Measurements from ENCODE around the gene KLHDC4. TPM values are rescaled to one million over a fixed set of nuclear protein-coding genes. Genes with fewer than 3 reads are reported as not detected.
"Not testable (repeated sequence)": the region's sequence is repeated elsewhere in the genome, so short reads cannot be mapped to it uniquely, and the experiment has no call there.

The KLHDC4 gene
- polyA plus RNA-seq (ENCODE audit: insufficient read length), result 26.5 TPM

DNA sequence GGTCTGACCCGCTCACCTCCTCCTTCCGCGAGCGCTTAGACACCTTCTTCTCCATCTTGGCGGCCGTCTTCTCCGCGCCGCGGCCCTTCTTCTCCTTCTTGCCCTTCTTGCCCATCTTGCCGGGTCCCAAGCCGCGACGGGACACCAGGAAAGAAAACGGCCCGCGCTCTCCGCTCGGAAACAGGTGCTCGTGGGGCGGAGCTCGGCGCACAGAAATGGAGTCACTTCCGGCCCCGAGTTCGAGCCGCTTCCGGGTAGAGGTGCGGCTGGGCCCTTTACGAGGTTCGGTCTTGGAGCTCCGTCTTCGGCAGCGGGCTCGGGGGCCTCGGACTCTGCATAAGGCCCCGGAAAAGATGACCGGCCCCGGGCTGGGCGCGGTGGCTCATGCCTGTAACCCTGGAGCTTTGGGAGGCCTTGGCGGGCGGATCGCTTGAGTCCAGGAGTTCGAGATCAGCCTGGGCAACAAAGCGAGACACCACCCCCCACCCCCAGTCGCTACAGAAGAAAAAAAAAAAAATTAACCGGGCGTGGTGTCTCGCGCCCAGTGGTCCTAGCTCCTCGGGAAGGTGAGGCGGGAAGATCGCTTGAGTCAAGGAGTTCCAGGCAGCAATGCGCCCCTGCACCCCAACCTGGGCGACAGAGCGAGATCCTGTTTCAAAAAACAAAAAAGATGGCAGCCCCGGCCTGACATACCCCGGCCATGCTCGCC is at the start of gene KLHDC4:
KLHDC4 (minus strand) TSS at position 211 of the 709 bp plus-strand sequence; CDS start at position 115, 96 bp downstream.
- peak; percentile 57 for DNase-seq (ENCODE audit: low read depth)

DNA sequence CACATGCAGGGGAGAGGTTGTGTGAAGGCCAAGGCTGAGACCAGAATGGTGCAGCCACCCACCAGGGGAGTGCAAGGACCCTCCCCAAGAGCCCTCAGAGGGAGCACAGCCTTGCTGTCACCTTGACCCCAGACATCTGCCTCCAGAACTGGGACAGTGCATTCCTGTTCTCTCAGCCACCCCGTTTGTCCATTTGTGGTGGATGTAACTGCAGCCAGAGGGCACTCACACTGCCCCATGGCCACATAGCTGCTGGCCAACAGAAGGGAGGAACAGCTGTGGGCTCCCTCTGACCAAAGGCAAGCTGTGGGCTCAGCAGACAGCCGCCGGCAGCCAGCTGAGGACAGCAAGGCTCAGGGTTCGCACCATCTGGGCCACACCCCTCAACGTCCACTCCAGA is 49.8 kb upstream of the KLHDC4 start:
- DNase-seq (ENCODE audit: low read depth), result no peak

DNA sequence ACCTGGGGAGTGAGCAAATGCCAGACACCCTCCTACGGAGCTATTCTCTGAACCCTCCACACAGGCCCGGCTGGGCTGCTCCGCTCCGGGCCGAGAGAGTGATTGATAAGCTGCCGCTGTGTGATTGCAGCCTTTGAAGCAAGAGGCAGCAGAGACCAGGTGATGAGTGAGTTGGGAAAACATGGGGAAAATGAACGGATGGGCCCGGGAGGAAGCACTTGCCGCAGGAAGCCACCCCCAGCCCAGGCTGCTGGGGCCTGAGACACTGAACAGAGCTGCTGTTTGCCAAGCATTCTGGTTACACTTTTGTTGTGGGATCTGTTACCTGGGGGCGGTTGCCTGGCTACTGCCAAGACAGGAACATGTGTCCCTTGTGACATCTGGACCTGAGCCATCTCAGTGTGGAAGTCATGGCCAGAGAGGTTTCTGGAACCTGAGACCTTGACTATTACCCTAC is 46.4 kb upstream of the KLHDC4 start:
- DNase-seq (ENCODE audit: low read depth), result no peak

DNA sequence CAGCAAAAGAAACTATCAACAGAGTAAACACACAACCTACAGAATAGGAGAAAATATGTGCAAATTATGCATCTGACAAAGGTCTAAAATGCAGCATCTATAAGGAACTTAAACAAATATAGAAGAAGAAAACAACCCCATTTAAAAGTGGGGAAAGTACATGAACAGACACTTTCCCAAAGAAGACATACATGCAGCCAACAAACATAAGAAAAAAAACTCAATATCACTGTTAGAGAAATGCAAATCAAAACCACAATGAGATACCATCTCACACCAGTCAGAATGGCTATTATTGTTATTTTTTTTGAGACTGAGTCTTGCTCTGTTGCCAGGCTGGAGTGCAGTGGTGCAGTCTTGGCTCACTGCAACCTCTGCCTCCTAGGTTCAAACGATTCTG is 45.7 kb upstream of the KLHDC4 start:
- not testable (repeated sequence) for DNase-seq (ENCODE audit: low read depth)

DNA sequence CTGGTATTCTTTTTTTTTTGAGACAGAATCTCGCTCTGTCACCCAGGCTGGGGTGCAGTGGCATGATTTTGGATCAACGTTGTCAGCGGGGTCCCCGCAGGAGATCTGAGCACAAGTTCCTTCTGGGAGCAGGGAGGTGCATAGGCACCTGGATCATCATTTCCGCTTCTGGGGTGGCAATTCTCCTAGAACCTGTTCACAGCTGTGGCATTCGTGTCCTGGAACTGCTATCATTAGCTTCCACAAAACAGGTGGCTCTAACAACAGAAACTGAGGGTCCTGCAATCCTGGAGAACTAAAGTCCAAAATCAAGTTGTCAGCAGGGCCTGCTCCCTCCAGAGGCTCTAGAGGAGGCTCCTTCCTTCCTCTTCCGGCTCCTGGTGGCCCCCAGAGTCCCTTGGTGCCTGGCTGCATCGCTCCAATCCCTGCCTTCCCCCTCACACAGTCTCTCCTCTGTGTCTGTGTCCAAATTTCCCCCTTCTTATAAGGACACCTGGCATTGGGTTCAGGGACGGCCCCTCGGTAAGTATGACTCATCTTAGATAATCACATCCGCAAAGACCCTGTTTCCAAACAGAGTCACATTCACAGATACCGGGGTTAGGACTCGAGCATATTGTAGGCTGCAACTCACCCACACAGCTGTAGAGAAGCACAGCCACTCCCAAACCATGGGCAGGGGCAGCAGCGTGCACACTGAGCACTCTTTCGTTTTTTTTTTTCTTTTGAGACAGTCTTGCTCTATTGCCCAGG is 43.5 kb upstream of the KLHDC4 start:
- DNase-seq (ENCODE audit: low read depth), result no peak

DNA sequence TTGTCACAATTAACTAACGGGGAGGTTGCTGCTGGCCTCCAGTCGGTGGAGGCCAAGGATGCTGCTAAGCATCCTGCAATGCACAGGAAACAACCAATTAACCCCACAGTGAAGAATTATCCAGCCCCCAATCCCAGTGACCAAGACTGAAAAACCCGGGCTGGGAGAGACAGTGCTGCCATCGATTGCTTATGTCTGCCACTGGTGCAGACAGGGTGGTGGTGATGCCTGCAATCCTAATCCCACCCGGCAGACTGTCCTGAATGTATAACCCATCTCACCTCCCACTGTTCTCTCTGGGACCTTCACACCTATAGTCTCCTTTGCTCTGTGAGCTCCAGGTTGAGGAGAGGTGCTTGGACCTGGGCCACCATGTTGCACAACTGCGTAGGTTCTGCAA is 42.3 kb upstream of the KLHDC4 start:
- no peak for DNase-seq (ENCODE audit: low read depth)

DNA sequence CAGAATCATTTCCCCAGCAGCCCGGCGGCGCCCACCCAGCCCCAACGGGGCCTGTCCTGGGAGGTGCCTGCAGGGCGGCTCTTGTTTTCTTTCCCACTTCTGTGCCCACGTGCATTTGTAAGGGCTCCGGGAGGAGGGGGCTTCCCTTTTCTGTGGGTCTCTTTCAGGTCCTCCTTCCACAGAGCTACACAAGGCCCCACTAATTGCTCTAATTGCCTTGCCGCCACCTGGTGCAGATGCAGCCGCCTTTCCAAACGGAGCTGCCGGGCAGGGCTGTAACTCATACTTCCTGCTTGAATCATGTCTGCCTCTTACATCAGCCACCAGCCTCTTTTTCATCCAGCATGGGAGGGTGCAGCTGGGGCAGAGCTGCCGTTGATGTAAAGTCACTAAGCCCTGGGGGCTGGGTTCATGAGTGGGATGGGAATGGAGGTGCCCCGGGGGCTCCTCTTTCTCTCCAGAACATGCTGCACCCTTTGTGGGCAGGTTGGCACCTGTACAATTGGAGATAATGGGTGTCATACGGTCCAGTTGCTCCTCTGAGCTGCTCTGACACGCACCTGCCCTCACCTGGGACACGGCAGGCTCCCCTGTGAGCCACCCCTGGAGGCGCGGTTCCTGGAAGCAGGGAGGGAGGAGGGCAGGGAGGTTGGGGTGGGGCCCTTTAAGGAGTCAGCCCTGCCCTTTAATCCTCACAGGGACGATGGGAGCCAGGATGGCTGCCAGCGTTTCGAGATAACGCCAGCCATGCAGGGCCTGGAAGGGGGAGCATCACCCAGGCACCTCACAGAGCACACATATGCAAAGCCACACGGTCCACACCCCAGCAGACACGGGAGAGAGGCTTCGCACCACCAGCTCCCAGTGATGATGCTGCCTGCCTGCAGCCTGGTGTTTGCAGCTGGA is 41.1 kb upstream of the KLHDC4 start:
- no peak for DNase-seq (ENCODE audit: low read depth)

DNA sequence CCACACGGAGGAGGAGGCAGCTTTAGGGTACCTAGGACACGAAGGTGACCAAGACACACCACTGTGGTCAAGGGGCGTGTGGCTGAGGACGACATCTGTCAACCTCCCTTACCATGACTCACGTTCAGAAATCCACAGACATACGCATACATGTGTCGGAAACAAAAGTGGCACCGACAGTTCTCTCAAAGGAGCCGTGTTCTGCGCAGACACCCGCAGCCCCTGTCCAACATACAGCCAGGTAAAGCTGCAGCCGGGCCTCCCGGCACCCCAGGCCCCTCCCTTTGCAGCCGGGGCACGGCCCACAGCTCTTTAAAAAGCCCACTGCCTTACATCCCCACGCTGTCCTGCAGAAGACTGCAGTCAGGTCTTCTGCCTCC is 40.5 kb upstream of the KLHDC4 start:
- no peak for DNase-seq (ENCODE audit: low read depth)

DNA sequence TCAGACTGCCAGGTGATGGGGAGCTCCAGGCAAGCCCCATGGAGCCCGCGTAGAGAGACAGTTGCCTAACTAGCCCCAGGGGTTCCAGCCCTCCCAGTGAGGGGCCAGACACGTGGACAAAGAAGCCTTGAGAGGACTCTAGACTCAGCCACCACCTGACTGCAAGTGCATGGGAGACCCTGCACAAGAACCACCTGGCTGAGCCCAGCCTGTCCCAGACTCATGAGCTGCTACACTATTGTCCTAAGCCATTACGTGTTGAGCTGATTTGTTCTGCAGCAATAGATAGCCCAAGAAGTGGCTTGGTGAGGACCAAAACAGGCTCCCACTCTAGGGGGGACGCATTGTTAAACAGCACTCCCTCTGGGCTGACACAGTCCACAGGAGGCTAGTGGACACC is 37.6 kb upstream of the KLHDC4 start:
- DNase-seq (ENCODE audit: low read depth), result no peak

DNA sequence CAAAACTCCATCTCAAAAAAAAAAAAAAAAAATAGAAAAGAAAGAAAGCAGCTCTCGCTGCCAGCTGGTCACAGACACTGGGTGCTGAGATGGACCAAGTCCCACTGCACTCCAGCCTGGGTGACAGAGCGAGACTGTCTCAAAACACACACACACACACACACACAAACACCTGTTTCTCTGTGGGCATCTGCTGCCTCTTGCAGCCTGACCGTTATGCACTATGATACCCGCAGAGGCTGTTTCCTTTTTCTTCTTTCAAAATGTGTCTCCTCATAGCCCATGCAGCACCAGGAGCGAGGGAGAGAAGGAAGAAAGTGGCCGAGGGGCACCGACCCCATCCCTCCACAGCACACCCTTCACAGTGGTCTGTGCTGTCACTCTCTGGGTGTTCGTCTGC is 36.9 kb upstream of the KLHDC4 start:
- no peak for DNase-seq (ENCODE audit: low read depth)

DNA sequence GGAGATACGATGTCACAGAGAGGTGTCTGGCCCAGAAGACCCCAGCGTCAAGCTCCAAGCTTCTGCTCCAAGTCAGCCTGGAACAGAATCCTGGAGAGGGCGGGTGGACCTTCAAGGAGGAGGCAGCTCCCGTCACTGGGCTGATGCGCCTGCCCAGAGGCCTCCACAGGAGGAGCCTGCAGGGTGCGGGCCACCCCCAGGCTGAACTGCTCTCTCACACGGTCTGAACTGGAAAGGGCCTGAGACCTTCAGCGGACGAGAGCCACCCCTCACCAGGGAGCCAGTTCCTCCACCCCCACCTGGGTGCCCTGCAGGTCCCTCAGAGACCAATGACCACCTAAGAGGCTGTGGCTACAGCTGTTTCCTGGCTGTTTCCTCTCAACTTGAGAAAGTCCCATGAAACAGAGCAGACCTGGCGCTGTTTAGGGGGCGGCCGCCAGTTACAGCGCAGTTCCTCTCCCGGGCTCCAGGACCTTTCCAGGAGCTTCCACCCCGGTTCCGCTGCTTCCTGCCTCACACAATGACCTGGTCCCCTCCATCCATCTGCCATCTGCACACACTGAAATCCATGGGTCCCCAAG is 36.0 kb upstream of the KLHDC4 start:
- no peak for DNase-seq (ENCODE audit: low read depth)

DNA sequence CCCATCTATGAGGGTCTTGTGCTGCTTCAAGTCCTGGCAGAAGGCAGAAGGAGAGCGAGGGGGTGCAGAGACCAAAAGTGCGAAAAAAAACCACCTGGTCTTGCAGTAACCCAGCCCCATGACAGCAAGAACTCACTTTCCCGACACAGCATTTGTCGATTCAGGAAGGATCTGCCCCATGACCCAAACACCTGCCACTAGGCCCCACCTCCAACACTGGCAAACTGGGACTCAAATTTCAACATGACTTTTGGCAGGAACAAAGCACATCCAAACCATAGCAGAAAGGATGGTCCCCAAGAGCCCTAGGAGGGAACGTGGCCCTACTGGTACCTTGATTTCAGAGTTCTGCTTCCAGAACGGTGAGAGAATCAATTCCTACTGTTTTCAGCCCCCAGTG is 34.7 kb upstream of the KLHDC4 start:
- no peak for DNase-seq (ENCODE audit: low read depth)

DNA sequence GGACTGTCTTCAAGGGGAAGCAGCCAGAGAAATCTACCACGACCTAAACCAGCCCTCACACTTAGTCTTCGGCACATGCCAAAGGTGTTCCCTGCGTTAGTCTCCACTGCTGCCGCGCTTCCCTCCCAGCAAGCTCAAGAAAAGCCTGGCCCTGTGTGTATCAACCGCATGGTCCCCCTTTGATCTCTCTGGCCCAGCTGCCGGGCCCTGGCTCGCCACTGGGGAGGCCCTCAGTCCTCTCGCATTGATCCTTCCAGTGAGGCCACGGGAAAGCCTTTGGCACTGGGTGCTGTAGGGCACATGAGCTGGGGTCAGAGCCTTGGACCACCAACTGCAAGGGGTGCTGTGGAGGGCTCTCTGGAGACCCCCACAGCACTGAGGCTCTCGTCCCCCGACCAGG is 29.6 kb upstream of the KLHDC4 start:
- DNase-seq (ENCODE audit: low read depth), result no peak

DNA sequence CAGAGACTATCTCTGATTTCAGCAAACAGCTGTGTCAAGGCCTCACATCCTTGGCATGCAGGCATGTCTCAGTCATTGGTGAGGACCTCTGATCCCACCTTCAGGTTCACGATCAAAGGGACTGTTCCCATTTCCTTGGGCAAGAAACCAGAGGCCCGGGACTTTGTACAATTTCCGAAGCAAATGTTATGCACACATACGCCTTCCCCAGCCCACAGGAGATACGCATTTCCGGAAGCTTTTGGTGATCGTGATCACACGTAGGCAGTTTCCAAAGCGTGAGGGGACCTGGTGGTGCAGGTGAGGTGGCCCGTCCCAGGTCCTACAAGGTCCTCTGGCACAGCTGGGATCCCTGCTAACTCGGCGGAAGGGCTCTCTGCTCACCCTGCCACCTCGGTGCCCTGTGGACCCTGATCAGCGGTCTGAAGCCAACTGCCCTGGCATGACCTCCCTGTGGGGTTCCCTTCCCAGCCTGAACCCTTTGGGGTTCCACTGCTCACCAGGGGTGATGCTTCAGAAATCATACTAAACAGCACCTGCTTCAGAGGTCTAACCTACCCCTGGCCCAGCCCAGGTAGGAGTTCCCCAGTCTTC is 28.8 kb upstream of the KLHDC4 start:
- no peak for DNase-seq (ENCODE audit: low read depth)

DNA sequence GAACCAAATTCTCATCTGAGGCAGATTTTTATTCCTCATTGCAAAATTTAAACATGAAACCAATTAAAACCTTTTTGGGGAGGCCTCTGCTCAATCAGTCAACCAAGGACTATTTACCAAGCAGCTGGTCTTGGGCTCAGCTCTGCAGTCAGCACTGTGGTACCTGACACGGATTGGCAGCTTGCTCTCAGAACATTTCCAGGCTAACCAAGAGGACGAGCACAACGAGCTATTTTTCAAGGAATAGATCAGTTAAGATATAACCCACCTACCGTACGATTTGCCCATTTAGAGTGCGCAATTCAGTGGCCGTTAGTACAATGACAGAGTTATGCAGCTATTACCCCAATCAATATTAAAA is 26.4 kb upstream of the KLHDC4 start:
- no peak for DNase-seq (ENCODE audit: low read depth)

DNA sequence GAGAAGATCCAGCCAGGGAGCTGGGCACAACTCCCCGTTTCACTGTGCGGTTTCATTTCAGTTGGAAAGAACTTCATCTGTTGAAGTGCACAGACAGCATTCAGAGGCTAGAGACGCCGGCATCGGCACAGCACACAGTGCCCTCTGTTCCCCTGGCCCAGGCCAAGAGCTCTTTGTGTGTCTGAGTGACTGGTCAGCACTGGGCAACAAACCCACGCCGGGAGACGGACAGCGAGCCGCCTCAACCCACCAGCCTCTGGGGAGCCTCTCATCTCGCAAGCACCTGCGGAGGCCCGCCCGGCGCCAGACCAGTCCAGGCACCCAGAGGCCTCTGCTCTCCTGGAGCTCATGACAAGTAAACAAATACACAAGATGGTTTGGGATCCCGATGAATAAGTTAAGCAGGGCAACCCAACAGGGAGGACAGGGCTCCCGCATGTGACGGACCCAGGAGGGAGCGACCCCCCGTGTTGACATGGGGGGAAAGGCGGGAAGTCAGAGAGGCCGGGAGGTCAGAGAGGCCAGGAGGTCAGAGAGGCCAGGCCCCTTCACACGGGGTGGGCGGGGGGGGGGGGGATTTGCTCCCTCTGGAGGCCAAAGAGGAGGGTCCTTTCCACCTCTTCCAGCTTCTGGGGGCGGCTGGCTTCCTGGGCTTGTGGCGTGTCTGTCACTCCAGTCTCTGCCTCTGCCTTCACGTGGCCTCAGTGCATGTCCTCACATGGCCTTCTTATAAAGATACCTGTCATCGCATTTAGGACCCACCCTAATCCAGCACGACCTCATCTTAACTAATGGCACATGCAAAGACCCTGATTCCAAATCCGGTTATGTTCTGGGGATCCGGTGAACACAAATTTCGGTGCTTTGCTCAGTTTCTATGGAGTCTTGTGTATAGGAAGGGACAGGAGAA is 25.8 kb upstream of the KLHDC4 start:
- no peak for DNase-seq (ENCODE audit: low read depth)

DNA sequence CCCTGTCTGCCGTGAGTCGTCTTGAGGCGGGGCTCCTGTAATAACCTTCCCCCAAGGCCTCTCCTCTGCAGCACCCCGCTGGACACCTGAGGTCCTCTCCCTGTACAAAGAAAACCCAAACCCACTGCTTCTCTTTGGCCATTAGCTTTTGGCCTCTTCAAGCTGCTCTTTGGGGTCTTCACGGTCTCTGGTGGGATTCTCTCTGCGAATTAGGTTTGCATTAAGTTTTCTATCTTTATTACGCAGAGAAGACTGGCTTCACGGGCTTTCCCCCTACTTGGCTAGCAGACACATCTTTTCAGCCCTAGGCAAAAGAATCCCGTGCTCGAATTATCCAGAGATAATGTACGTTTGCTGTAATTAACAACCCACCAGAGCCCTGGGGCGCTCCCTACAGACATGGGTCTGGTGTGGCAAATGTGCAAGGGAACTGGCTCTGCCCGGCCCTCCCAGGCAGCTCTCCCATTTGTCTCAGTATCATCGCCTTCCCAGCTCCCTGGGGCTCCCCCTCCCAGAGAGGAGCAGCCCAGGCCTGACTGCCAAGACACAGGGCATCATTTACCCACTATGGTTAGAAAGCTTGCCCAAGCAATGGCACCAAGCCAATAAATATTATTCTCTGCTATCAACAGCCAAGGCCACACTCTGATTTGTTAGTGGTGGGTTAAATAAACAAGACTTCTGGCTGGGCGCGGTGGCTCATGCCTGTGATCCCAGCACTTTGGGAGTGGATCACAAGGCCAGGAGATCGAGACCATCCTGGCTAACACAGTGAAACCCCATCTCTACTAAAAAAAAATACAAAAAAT is 24.7 kb upstream of the KLHDC4 start:
- no peak for DNase-seq (ENCODE audit: low read depth)

DNA sequence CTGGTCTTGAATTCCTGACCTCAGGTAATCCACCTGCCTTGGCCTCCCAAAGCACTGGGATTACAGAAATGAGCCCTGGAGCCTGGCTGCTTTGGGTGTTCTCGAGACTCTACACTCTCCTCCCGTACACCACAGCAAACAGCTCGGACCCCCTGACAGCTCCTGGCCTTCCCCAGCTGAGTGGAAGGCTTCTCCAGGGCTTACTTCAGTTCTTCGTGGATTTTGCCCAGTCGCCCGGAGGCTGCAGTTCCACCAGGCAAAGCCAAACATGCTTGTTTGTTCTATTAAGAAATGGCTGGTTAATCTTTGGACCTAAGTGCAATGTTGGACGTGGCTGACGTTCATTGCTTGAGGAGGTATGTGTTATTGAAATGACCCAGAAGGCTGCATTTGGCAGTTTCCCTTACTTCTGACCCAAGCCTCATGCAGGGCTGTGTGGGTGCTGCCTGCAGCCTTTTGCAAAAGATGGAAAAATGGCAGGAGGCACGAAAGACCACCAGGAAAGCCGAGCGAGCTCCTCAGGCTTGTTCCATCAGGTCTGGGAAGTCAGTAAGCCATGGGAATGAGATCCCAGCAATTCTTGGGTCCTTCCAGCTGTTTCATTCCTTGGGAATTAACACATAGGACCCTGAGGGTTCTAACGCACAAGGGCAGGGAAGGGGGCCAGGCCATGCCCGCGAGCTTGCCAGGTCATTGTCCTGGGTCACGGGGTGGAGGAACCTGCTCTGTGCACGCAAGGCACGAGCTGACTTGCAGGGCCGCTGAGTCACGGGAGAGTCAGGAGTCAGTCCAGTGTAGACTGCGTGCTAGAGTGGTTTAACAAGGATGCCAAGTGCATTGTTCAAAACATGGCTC is 23.9 kb upstream of the KLHDC4 start:
- no peak for DNase-seq (ENCODE audit: low read depth)

All from forelimb muscle (tissue), 1 donor.